ENCODE data around the gene ILF3.

The ILF3 gene

GRCh38 chr19:10740798-10741197 lies 86.7 kb downstream of the ILF3 start:
- no peak for DNase-seq
